Epithelial cell of proximal tubule (primary cell): ENCODE results near the gene CNOT2. TPM values are rescaled to one million over a fixed set of nuclear protein-coding genes. Genes with fewer than 3 reads are reported as not detected.
"Not testable (repeated sequence)": the region's sequence is repeated elsewhere in the genome, so short reads cannot be mapped to it uniquely, and the experiment has no call there.

Experiments used
- DNase-seq: peaks from one replicate; pipeline ENCODE4 v3.0.0-alpha.2; 2011; ENCODE audit warnings: low read depth
- H3K4me3 ChIP-seq: 2 replicates; pipeline ENCODE4 v1.5.1; 2011; ENCODE audit warnings: low read depth, mild to moderate bottlenecking, low read length
- total RNA-seq: library from RNA; depleted of rRNA; stranded (reverse); fragments of >200 nt; gene quantifications from 2 replicates; pipeline ENCODE4 v1.2.3, GENCODE V29; 2015
- TF ChIP-seq, protein P1 (sequence below): conservative IDR thresholded peaks from 2 replicates; pipeline ENCODE4 v1.5.1; 2012; ENCODE audit warnings: low read depth, mild to moderate bottlenecking, low read length

Gene CNOT2
- total RNA-seq, 1 donor from 2014 or later = 62.6 TPM

DNA sequence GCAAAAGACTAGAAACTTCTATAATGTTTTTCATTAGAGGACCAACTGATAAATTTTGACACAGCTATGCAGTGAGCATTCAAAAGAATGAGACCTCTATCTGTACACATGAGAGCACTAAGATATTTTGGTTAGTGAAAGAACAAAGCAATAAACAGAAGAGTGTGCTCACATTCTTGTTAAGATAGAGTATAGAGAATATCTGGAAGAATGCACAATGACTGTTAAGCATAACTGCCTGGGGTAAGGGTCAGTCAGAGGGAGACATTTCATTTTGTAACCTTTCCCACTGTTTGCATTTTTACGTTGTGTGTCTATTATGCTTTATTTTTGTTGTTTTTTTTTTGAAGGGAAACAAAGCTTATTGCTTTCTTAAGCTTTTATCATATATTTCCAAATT is 143.5 kb downstream of the CNOT2 start:
- TF ChIP-seq, protein P1, sequence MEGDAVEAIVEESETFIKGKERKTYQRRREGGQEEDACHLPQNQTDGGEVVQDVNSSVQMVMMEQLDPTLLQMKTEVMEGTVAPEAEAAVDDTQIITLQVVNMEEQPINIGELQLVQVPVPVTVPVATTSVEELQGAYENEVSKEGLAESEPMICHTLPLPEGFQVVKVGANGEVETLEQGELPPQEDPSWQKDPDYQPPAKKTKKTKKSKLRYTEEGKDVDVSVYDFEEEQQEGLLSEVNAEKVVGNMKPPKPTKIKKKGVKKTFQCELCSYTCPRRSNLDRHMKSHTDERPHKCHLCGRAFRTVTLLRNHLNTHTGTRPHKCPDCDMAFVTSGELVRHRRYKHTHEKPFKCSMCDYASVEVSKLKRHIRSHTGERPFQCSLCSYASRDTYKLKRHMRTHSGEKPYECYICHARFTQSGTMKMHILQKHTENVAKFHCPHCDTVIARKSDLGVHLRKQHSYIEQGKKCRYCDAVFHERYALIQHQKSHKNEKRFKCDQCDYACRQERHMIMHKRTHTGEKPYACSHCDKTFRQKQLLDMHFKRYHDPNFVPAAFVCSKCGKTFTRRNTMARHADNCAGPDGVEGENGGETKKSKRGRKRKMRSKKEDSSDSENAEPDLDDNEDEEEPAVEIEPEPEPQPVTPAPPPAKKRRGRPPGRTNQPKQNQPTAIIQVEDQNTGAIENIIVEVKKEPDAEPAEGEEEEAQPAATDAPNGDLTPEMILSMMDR = no peak
- no peak overlapping the region for H3K4me3 ChIP-seq
- no peak for DNase-seq

DNA sequence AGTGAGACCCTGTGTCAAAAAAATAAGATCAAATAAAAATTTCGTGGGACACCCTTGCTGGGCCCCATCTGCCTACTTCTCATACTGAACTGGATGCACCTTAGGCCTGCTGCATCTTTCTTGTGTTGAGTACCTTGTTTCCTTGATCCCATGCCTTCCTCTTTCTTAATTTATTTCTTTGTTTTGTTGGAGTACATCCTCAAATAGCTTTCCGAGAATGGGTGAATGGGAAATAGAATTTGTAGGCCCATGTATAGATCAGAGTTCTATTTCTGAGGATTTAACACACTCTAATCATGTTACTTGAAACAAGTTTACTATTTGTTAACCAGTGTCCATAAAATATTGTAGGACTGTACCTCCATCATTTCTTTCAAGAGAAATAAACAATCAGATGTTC is 146.4 kb downstream of the CNOT2 start:
- no peak for DNase-seq
- TF ChIP-seq, protein P1 = no peak
- no peak overlapping the region for H3K4me3 ChIP-seq

DNA sequence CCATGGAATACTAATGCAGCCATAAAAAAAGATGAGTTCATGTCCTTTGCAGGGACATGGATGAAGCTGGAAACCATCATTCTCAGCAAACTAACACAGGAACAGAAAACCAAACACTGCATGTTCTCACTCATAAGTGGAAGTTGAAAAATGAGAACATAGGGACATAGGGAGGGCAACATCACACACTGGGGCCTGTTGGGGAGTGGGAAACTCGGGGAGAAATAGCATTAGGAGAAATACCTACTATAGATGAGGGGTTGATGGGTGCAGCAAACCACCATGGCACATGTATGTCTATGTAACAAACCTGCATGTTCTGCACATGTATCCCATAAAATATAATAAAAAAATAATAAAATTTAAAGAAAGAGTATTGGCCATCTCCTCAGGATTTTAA is 149.4 kb downstream of the CNOT2 start:
- not testable (repeated sequence) for H3K4me3 ChIP-seq, DNase-seq

DNA sequence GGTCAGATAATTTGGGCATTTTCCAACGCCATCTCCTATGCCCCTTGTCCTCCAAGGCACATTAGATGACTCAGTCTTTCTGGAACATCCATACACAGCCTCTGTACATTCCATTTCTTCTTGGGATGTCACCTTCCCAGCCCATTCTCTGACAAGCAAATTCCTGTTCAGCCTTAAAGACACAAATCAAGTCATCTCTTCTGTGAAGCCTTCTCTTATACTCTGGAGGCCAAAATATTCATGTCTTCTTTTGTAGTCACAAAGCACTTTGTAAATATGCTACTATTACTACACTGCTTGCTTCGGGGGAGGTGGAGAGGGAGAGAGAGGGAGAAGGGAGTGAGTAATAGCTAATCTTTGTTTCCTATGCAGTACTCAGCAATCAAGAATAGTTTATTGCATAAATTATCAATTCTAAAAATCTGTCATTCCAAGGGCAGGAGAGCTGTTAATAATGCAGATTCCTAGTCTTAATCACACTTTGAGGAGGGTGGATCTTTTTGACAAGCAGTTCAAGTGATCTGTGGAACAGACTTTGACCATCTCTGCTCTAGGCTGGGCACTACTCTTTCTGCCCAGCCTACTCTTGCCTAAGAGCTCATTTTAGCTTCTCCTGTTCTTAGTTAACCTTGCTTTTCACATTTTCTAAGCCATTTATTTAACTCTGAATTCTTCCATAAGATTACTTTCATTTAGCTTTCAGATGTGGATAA is 150.7 kb downstream of the CNOT2 start:
- no peak for DNase-seq
- H3K4me3 ChIP-seq = no peak overlapping the region
- TF ChIP-seq, protein P1 = no peak

DNA sequence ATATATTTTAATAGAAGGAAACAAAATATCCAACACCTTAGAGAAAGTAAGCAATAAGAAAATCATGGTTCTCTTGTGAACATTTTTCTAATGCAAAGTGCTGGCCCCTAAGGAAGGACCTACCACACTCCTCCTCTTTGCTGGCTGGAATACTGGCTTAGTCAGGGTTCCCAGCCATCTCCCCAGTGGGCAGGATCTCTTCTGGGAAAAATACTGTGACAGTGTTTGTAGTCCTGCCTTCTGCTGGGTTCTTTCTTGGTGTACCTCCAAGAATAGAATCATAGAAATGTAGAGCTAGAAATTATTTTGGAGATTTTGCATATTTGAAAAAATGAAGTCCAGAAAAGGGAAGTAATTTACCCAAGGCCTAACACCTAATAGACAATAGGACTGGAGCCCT is 154.8 kb downstream of the CNOT2 start:
- DNase-seq = no peak
- TF ChIP-seq, protein P1 = no peak
- H3K4me3 ChIP-seq = no peak overlapping the region

DNA sequence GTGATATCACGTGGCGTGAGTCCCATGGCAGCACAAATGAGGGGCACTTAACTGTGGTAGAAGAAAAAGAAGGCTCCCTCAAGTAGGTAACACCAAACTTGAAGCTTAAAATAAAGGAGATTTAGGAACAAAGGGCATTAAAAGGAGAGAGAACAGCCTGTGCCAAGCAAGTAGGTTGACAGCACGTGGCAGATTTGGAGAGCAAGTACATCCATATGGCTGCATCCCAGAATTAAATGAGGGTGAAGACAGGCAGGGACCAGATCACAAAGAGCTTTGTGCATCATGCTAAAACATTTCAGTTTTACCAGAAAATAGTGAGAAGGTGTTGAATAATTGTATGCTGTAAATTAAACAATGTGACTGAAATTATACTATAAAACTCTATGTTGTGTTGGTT is 155.6 kb downstream of the CNOT2 start:
- H3K4me3 ChIP-seq = no peak overlapping the region
- DNase-seq = no peak
- TF ChIP-seq, protein P1 = no peak

DNA sequence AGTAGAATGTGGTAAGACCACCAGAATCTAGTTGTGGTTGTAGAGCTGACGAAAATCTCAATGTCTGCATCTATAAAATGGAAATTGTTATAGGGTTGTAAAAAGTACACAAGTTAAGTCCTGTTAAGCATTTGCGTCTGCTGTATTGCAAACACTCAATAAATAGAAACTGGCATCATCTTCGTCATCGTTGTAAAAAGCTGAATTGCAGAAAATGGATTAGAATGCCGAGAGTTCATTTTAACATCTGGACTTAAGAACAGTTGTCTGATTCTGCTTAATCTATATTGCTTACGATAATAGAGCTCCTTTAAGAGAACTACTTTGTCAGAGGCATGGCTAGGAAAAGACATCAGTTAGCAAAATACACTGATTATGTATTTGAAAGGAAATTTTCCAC is 156.1 kb downstream of the CNOT2 start:
- TF ChIP-seq, protein P1 = no peak
- DNase-seq = no peak
- H3K4me3 ChIP-seq = no peak overlapping the region
